Endometrial microvascular endothelial cells (primary cell): Measurements from ENCODE around the gene AGL. TPM values are rescaled to one million over a fixed set of nuclear protein-coding genes. Genes with fewer than 3 reads are reported as not detected.
"Not testable (repeated sequence)": the region's sequence is repeated elsewhere in the genome, so short reads cannot be mapped to it uniquely, and the experiment has no call there.

Experiments used
- in situ Hi-C: cut with HindIII; loops from 2 replicates; pipeline ENCODE4 v1.10.0; 2017; ENCODE audit warnings: low sequenced_read_pairs, low pct_unique_long_range_greater_than_20kb; ENCODE audit errors: inconsistent ontology term
- total RNA-seq: library from RNA; depleted of rRNA; stranded (reverse); fragments of >200 nt; gene quantifications from one replicate; pipeline ENCODE4 v1.2.3, GENCODE V29; 2015; ENCODE audit errors: inconsistent ontology term

The AGL gene
- total RNA-seq, 1 donor from 2014 or later = 10.8 TPM

GRCh38 chr1:99917214-99917613 lies 67.1 kb downstream of the AGL start:
- in situ Hi-C loops = no loop called here

GRCh38 chr1:99919220-99919619 lies 69.1 kb downstream of the AGL start:
- in situ Hi-C loops = no loop called here

GRCh38 chr1:99934801-99935200 lies 84.6 kb downstream of the AGL start:
- in situ Hi-C loops = no loop called here

GRCh38 chr1:99935534-99935933 lies 85.4 kb downstream of the AGL start:
- in situ Hi-C loops = no loop called here

- in situ Hi-C loops = no loop called here
Observed at GRCh38 chr1:99936071-99936470, 85.9 kb downstream of the AGL start.

- in situ Hi-C loops = no loop called here
Observed at GRCh38 chr1:99942723-99943122, 92.6 kb downstream of the AGL start.

- in situ Hi-C loops = no loop called here
Observed at GRCh38 chr1:99943223-99943794, 93.1 kb downstream of the AGL start.

GRCh38 chr1:99944192-99944591 lies 94.0 kb downstream of the AGL start:
- in situ Hi-C loops = no loop called here

- in situ Hi-C loops = no loop called here
Observed at GRCh38 chr1:99945174-99945573, 95.0 kb downstream of the AGL start.

GRCh38 chr1:99950486-99950885 lies 100.3 kb downstream of the AGL start:
- in situ Hi-C loops = no loop called here

- in situ Hi-C loops = no loop called here
Observed at GRCh38 chr1:99952522-99952921, 102.4 kb downstream of the AGL start.

- in situ Hi-C loops = no loop called here
Observed at GRCh38 chr1:99955375-99955774, 105.2 kb downstream of the AGL start.

GRCh38 chr1:99956755-99957154 lies 106.6 kb downstream of the AGL start:
- in situ Hi-C loops = no loop called here

GRCh38 chr1:99957818-99958217 lies 107.7 kb downstream of the AGL start:
- in situ Hi-C loops = no loop called here

- in situ Hi-C loops = not testable (repeated sequence)
Observed at GRCh38 chr1:99959189-99959705, 109.1 kb downstream of the AGL start.

- in situ Hi-C loops = not testable (repeated sequence)
Observed at GRCh38 chr1:99960260-99960659, 110.1 kb downstream of the AGL start.

- in situ Hi-C loops = no loop called here
Observed at GRCh38 chr1:99963041-99963795, 113.1 kb downstream of the AGL start.

GRCh38 chr1:99964806-99965205 lies 114.6 kb downstream of the AGL start:
- in situ Hi-C loops = no loop called here

- in situ Hi-C loops = no loop called here
Observed at GRCh38 chr1:99965646-99966375, 115.7 kb downstream of the AGL start.

- in situ Hi-C loops = no loop called here
Observed at GRCh38 chr1:99968214-99968613, 118.1 kb downstream of the AGL start.
